Activated T-cell treated with anti-CD3 and anti-CD28 coated beads, Interleukin-2, amount 50 U/mL, for 1 hour (primary cell): ENCODE data around the gene IGF2.

ENCODE experiments used
- DNase-seq: peaks from one replicate; pipeline ENCODE4 v3.0.0-alpha.2; 2020

IGF2 gene

DNA sequence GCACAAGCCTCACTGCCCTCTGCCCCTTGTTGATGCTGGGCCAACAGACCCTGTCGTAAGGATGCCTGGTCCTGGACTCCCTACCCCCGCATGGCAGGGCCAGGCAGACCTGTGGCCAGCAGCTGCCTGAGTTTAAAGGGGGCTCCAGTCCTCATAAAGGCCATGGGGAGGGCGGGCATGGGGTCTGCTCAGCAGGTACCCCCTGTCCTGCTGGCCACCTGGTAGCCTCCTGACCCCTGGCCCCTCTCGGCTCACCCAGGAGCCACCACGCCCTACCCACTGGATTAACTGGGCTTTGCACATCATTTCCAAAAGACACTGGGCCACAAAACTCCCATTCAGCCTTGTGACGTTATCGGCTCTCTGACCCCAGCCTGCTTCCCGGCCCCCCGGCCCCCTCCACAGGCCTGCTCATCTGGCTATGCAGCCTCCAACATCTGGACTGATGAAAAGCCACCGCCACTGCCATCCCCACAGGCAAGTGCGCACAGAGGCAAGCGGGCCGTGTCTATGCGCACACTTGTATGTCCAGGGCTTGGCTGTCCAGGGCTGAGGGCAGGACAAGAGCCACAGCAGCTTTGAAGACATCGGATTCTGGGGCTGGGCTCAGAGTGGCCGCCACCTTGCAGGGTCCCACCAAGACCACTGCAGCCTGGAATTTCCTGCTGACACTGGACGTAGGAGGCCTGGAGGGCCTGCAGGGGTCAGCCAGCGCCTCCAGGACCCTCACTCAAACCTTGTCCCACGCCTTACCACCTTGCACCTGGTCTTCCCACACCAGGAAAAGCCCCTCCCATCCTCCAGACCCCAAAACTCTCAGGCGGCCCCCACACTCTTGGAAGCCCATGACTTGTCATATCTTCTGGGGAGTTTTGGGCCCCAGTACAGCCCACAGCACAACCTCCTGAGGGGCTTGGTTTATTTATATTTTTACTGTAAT, 48.7 kb downstream of the IGF2 start:
- peak; percentile 12 for DNase-seq

DNA sequence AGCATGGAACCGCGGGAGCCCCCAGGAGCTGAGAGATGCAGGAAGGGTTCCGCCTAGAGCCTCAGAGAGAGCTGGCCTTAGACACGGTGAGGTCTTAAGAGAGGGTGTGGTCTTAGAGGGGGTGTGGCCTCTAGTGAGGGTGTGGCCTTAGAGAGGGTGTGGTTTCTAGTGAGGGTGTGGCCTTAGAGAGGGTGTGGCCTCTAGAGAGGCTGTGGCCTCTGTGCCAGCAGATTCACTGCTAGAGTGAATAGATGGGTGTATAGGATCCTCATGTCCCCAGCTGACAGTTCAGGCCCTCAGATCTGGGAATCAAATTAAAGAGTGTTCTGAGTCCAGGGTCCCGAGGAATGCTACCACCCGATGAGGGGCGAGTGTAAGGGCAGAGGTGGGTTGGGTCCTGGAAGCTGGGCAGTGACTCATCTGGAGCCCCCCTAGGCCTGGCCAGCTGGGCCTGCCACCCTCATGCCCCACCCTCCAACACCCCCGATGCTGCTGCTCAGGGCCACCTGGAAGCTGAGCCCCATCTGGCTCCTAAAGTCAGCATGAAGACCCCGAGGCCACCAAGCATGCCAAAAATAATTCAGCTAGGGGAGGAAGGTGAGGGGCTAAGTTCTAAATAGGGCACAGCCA, 49.5 kb downstream of the IGF2 start:
- peak; percentile 25 for DNase-seq

DNA sequence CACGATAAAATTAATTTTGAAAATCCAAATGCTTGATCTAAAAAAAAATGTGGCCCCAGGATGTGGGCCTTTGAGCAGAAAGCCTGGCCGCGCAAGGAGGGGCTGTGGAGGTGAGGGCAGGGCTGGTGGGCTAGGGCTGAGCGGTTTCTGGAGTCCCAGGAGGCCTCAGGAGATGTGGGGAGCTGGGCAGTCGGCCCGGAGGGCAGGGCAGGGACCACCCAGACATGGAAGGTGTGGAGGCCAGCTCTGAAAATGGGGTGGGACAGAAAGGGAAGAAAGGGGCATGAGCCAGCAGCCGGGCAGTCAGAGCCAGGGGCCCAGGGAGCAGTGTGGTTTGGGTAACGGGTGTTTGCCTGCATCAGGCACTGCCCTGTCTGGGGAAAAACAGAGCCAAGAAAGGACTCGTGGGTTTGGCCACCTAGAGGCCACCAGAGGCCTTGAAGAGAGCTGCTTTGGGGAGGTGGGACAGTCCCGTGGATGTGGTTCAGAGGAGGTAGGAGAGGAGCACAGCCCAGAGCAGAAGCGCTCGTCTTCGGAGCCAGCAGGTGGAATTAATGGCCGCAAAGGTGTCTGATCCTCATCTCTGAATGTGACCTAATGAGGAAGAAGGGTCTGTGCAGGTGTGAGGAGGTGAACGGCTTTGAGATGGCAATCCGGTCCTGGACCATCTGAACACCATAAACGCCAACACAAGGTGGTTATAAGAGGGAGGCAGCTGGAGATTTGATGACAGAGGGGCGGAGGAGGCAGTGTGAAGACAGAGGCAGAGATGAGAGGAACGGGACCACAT, 50.2 kb downstream of the IGF2 start:
- peak; percentile 12 for DNase-seq

DNA sequence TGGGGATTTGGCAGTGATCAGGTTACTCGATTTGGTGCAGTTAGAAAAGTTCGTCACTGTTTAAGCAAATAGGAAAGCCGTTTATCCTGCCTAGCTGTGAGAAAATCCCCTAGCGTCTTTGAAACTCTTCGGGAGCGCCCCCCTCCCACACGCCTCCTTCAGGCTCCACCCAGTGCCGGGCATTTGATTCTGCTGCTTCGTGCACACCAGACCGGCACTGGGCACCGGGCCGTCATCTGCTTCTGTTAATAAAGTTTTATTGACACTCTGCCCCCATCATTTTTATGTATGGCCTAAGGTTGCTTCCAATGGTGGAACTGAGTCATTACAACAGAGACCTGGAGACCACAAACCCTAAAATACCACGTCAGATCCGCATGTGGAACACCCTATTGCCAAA, 50.9 kb downstream of the IGF2 start:
- no peak for DNase-seq

DNA sequence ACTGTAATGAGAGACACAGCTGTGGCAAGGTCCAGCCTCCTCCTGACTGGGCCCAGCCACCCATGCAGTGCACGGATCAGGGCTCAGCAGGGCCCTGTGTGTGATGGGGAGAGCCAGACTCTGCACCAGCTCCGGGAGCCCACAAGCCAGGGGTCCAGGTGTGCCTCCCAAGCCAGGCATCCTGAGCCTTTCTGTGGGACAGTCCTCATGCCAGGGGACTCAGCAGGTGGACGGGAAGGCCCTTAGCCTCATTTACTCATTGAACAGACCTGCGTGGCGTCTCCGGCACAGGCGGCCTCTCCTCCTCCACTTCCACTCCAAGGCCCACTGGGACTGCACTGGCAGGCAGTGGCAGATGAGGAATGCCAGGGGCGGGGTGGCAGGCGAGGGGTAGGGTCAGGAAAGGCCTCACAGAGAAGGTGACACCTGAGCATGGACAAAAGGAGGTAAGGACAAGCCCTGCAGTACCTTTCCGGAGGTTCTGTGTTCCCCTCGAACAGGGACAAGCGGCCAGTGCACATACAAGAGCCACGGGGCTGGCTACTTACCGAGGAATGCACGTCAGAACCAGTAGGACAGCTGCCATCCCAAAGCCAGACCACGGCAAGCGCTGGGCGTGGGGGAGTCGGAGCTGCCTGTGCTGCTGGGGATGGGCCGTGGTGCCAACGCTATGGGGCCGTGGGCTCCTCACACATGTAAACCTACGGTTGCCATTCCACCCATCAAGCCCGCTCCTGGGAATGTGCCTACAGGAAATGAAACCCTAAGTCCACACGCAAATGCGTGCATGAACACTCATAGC, 52.7 kb downstream of the IGF2 start:
- DNase-seq = peak; percentile 12

DNA sequence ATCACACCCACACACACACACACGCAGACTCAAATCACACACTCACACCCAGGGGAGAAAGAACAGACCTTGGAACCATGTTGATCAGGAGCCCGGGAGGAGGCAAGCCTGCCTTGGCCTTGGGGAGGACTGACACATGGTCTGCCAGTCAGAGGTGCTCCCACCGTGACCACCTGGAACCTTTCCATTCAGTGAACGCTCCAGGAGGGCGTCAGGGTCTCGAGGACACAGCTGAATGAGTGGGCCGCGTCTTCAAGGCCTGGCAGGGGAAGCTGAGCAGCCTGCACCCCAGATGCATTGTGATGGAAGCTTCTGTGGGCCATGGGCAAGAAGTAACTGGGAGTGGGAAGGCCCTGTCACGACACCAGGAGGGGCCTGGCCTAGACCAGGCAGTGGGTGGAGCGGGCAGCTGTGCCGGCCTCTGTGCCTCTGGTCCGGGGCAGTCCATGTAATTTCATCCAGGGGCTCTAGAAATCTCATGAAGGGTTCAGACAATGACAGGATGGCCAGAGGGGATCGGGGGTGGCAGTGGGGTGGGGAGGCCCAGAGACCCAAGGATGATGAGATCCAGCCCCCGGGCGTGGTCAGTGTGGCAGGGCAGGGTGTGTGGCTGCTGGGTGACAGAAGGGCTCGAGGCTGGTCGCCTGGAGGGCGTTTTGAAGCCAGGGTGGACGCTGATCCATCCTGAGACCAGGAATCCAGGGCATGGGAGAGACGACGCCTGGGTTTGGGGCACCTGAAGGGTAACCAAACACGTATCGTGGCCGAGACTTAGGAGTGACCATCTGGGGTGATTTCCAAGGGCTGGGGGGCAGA, 53.7 kb downstream of the IGF2 start:
- DNase-seq = no peak

DNA sequence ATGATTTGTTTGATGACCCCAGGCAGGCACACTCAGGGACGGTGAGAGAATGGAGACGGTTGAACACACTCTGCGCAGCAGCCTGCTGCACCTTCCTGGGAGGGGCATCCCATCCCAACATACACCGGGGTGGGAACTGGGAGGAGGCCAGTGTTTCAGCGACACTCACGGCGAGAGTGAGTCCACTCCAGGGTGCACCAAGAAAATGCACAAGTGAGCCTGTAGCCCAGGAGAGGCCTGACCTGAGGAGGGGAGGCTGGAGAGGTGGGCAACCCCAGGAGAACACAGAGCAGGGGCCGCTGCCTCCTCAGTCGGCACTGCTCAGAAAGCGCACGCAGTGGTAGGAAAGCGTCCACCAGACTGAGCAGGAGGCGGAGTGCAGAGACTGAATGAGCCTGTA, 54.5 kb downstream of the IGF2 start:
- DNase-seq = no peak
